Pons (tissue), 1 donor: Measurements from ENCODE around the gene ZNF438.
"Not testable (repeated sequence)": the region's sequence is repeated elsewhere in the genome, so short reads cannot be mapped to it uniquely, and the experiment has no call there.

Experiments used
- DNase-seq: peaks from one replicate; pipeline ENCODE4 v3.0.0-alpha.2; 2016; ENCODE audit warnings: low spot score

The ZNF438 gene

GRCh38 chr10:31041011-31041410 is 9.3 kb upstream of the ZNF438 start:
- no peak for DNase-seq

DNA sequence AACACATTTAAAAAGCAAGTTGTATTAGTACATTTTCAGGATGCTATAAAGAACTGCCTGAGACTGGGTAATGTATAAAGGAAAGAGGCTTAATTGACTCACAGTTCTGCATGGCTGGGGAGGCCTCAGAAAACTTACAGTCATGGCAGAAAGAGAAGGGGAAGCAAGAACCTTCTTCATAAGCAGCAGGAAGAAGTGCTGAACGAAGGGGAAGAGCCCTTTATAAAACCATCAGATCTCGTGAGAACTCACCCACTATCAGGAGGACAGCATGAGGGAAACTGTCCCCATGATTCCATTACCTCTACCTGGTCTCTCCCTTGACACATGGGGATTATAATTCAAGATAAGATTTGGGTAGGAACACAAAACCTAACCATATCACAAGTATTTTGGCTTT is 7.3 kb upstream of the ZNF438 start:
- not testable (repeated sequence) for DNase-seq

DNA sequence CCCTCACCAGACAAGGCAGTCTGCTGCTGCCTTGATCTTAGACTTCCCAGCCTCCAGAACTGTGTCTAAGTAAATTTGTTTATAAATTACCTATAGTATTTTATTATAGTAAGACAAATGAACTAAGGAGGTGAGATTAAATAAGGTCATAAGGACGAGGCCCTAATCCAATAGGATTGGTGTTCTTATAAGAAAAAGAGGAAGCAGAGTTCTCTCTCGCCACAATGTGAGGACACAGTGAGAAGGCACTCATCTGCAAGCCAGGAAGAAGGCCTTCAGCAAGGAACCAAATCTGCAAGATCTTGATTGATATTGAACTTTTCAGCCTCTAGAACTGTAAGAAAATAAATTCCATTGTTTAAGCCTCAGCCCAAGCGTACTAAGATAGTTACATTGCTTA is 6.1 kb upstream of the ZNF438 start:
- DNase-seq, result no peak

- no peak for DNase-seq
These were observed 4.5 kb upstream of the ZNF438 start for GRCh38 chr10:31036209-31036608.

DNA sequence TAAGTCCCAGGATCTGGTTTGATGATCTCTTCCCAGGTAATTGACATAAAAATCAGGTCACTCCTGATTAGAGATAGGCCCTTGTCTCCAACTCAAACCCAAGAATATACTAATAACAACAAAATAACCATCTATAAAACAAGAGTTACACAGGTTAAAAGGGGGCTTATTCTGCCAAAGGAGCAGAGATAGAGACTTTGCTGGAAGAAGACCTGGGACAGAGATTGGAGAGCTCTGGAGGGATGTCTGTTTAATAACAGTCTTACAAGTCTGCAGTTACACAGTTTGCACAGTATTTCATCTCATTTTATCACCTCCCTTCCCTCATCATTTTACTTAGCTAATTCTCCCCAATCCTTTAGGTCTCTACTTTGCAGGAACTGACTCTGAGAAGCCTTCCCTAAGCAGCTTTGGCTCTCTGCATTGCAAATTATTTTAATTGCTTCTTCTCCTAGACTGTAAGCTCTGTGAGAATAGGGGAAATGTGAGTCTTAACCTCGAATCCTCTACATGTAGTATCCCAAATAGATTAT is 3.7 kb upstream of the ZNF438 start:
- DNase-seq, result no peak

- DNase-seq, result no peak
These were observed 2.6 kb upstream of the ZNF438 start for GRCh38 chr10:31034098-31034909.

DNA sequence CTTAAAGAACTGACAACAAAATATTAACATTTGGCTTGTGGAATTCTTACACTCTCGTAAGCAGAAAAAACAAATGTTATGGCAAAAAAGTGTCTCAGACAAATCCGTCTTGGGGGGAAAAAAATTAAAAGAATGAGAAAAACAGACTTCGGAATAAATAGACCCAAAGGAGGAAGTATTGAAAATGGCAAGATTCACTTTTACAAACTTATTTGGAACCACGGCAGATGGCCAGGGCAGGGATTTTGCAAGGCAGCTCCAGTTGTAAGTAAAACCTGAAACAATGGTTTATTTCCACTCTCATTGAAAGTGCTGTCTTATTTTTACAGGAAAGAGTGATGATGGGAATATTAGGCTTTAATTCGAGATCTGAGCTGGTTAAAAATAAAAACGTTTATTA is 1.5 kb upstream of the ZNF438 start:
- no peak for DNase-seq

GRCh38 chr10:31032258-31033132 is 830 bp upstream of the ZNF438 start:
- DNase-seq, result peak; percentile 94

- DNase-seq, result no peak
These were observed 484 bp downstream of the ZNF438 start for GRCh38 chr10:31031205-31031557.

- DNase-seq, result peak; percentile 39
These were observed 865 bp downstream of the ZNF438 start for GRCh38 chr10:31030800-31031199.

GRCh38 chr10:31030260-31030659 is 1.4 kb downstream of the ZNF438 start:
- DNase-seq, result no peak

GRCh38 chr10:31028081-31028480 is 3.6 kb downstream of the ZNF438 start:
- DNase-seq, result no peak

DNA sequence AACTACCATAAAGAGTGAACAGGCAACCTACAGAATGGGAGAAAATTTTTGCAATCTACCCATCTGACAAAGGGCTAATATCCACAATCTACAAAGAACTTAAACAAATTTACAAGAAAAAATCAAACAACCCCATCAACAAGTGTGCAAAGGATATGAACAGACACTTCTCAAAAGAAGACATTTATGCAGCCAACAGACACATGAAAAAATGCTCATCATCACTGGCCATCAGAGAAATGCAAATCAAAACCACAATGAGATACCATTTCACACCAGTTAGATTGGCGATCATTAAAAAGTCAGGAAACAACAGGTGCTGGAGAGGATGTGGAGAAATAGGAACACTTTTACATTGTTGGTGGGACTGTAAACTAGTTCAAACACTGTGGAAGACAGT is 5.4 kb downstream of the ZNF438 start:
- not testable (repeated sequence) for DNase-seq

DNA sequence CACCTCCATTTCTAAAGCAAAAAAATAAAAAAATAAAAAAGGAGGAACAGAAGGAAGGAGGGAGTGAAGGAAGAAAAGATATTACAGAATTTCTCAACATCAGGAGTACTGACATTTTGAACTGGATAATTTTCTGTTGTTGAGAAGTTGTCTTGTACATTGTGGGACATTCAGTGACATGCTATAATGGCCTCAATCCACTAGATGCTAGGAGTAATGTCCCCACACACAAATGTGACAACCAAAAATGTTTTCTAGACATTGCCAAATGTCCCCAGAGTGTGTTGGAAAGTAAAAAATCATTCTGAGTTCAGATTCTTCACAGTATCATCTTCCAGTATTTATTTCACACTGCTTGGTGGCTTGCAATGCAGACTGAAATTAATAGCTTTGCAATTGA is 6.5 kb downstream of the ZNF438 start:
- no peak for DNase-seq

DNA sequence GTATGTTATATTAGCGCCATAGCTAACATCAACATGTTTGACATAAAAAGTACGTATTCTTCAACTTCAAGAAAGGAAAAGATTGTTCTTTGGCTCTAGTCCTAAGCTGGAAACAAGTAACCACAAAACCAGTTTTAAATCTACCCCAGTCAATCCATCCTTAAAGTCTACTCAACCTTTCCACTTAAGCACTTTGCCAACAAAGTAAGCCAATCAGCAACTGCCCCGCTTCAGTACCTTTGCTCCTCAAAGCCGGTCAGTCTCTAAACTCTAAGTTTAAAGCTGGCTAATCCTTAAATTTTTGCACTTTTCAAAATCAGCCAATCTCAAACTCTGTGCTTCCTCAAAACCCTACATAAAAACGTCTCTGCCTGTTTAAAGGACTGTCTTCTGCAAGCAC is 8.1 kb downstream of the ZNF438 start:
- DNase-seq, result no peak

DNA sequence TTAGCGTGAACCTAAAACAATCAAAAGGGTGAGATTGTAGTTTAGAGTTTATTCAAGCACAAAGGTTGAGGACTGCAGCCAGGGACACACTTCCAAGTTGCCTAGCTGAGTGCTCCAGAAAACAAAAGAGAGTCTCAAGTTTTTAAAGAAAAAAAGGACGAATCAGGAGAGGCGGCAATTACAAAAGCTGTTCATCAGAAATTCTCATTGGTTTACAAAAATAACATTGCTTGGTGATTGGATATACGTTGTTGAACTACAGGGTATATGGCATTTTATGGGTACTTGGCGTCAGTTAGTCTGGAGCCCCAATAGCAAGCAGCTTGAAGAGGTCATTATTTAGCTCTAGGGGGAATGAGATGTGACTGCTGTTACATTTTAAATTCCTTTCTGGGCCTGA is 11.5 kb downstream of the ZNF438 start:
- no peak for DNase-seq

- peak; percentile 75 for DNase-seq
These were observed 12.7 kb downstream of the ZNF438 start for GRCh38 chr10:31018962-31019361.

- no peak for DNase-seq
These were observed 13.3 kb downstream of the ZNF438 start for GRCh38 chr10:31018356-31018750.

DNA sequence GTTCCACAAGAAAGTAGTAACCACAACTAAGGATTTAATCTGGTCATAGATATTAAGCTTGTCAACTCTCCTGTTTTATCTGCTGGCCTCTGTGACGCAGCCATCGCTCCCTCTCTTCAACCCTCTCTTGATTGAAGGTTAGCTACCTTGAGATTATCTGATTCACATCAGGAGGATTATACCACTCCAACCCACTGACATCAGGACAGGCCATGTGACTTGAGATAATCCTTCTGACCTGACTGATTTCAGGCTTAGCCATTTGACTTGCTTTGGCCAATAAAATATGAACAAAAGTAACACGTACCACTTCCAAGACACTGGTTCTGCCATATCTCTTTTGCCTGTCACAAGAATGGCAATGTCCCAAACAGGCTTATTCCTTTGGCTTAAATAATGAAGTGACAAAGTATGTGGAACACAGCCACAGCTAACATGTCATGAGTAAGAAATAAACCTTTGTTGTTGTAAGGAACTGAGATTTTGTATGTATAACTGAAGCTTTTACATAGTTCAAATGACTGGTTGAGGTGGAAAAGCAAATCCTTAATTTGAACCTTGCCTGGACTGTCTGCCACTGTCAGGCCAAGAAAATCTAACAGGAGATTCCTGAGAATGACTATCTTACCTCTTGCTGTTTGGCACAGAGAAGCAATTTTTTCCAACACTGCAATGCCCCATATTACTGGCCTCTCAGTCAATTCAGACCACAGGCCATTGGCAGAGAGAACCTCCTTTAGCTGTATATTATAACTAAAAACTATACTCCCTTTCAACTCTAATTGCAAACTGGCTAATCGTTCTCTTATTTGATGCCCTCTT is 13.9 kb downstream of the ZNF438 start:
- no peak for DNase-seq

DNA sequence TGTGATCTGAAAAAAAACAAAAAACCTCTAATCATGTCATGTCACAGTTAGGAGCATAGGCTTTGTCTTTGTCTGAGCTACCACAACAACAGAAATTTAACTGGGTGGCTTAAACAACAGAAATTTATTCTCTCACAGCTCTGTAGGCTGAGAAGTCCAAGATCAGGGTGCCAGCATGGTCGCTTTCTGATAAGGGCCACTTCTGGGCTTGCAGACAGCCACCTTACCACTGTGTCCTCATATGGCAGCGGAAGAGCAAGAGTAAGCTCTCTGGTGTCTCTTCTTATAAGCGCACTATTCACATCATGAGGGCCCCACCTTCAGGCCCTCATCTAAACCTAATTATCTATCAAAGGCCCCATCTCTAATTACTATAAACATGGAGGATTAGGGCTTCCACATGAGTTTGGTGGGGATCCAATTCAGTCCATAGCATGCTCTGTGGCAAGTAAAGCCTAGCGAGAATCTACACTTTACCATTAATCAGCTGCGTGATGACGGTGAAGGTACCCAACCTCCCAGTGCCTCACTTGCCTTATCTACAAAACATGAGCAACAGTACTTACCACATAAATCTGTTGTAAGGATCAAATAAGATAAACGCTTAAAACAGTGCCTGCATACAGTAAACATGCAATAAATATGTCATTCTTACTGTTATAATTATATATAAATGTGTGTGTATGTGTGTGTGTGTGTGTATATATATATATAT is 17.3 kb downstream of the ZNF438 start:
- no peak for DNase-seq

GRCh38 chr10:31013331-31013730 is 18.3 kb downstream of the ZNF438 start:
- DNase-seq, result no peak

GRCh38 chr10:31011665-31012022 is 20.0 kb downstream of the ZNF438 start:
- no peak for DNase-seq
